ENCODE data around the gene IYD. TPM values are rescaled to one million over a fixed set of nuclear protein-coding genes. Genes with fewer than 3 reads are reported as not detected.

The IYD gene
- not detected for total RNA-seq

DNA sequence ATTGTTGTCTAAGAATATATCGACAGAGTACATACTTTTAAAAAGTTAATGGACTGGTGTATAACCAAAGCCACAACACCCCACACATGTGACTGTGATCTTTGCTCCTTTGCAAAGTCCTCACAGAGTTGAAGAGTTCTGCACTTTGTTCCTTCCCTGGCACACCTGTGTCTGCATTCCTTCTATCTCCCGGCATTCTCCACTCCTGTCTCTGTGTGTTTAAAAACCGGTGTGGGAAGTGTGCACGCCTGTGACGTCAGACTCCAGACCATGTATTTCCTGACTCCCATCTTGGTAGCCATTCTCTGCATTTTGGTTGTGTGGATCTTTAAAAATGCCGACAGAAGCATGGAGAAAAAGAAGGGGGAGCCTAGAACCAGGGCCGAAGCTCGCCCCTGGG is at the start of gene IYD:
IYD (plus strand) TSS at position 251 of the 400 bp plus-strand sequence; CDS start at position 271, 20 bp downstream.
- Mint-ChIP-seq H3K27ac (no peak within 1 kb of the TSS), H3K36me3 (ENCODE audit: low read depth) (no peaks in the 10 kb centered on the region), H3K4me3 (no peak within 1 kb of the TSS), H3K9me3 (no peaks in the 10 kb centered on the region), H3K4me1 (no peaks in the 10 kb centered on the region), H3K27me3 (peaks cover 9% of the 10 kb centered on the region)
- no peak for ATAC-seq (replicated peaks)

DNA sequence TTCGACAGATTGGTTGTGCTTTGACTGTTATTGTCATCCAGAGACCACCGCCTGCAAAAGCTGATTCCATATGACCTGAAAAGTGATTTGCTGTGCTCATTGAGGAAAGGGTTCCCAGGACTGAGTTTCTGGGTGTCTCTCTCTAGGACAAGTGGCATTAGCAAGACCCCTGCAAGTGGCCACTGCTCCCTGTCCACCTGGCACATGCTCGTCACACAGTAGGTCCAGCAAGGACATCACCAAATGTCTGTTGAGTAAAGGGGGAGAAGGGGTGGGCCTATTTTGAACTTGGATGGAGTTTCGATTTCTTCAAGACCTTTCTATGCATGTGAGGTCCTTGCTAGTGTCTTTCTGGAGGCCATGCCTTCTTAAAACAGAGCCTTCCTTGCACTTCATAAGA is 48.9 kb upstream of the IYD start:
- Mint-ChIP-seq H3K4me3 (no peak overlapping the region), H3K27ac (no peak overlapping the region), H3K9me3 (no peaks in the 10 kb centered on the region), H3K4me1 (no peaks in the 10 kb centered on the region), H3K36me3 (ENCODE audit: low read depth) (no peaks in the 10 kb centered on the region), H3K27me3 (peaks cover 5% of the 10 kb centered on the region)
- ATAC-seq (replicated peaks), result no peak

GRCh38 chr6:150320442-150320841 is 48.4 kb upstream of the IYD start:
- no peaks in the 10 kb centered on the region for H3K9me3 Mint-ChIP-seq

GRCh38 chr6:150322466-150322871 is 46.3 kb upstream of the IYD start:
- Mint-ChIP-seq H3K36me3 (ENCODE audit: low read depth) (no peaks in the 10 kb centered on the region), H3K4me1 (no peaks in the 10 kb centered on the region), H3K4me3 (no peak overlapping the region), H3K27me3 (peaks cover 5% of the 10 kb centered on the region), H3K27ac (no peak overlapping the region), H3K9me3 (no peaks in the 10 kb centered on the region)
- no peak for ATAC-seq (replicated peaks)

More at GRCh38 chr6:150320442-150320841, 48.4 kb upstream of the IYD start:
- ATAC-seq (replicated peaks), result no peak
- H3K36me3 Mint-ChIP-seq (ENCODE audit: low read depth), result no peaks in the 10 kb centered on the region
- H3K27me3 Mint-ChIP-seq, result peaks cover 5% of the 10 kb centered on the region
- no peaks in the 10 kb centered on the region for H3K4me1 Mint-ChIP-seq
- H3K27ac Mint-ChIP-seq, result no peak overlapping the region
- no peak overlapping the region for H3K4me3 Mint-ChIP-seq

DNA sequence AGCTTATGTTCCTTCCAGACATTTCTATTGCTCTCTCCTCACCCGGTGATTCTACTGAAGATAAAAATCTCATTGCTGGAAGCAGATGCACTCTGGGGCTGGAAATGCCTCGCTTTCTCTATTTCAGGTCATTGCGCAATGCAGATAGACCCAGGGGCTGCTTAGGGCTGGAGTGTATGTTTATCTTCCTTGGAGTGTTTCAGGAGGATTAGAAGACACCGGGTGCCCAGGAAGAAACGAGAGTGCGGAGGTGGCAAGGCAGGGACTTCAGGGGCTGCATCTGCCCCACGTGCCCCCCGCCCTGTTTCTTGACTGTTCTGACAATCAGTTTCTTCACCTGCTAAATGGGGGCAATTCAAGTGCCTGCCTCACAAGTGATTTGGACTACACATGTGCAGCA is 45.6 kb upstream of the IYD start:
- ATAC-seq (replicated peaks), result no peak
- no peak overlapping the region for H3K4me3 Mint-ChIP-seq
- H3K27ac Mint-ChIP-seq, result no peak overlapping the region
- H3K36me3 Mint-ChIP-seq (ENCODE audit: low read depth), result no peaks in the 10 kb centered on the region
- no peaks in the 10 kb centered on the region for H3K4me1 Mint-ChIP-seq
- peaks cover 5% of the 10 kb centered on the region for H3K27me3 Mint-ChIP-seq
- no peaks in the 10 kb centered on the region for H3K9me3 Mint-ChIP-seq

DNA sequence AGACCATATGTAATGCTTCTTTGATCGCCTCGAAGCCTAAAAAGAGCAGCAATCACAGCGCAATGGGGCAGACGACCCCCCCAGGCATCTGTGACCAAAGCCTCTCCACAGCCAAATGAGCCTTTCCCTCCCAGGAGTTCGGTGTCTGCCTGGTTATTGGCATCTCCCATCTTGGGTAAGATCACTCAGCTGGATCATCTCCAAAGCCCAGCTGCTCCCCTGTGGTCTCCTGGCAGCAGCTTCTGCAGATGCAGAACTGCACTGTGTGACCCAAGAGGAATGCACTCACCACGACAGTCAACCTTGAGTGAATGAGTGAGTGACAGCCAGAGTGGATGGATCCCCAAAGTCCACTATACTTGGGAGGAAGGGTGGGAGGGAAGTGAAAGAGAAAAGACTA is 44.8 kb upstream of the IYD start:
- Mint-ChIP-seq H3K27ac (no peak overlapping the region), H3K36me3 (ENCODE audit: low read depth) (no peaks in the 10 kb centered on the region), H3K27me3 (peaks cover 5% of the 10 kb centered on the region), H3K4me1 (no peaks in the 10 kb centered on the region), H3K9me3 (no peaks in the 10 kb centered on the region), H3K4me3 (no peak overlapping the region)
- no peak for ATAC-seq (replicated peaks)

DNA sequence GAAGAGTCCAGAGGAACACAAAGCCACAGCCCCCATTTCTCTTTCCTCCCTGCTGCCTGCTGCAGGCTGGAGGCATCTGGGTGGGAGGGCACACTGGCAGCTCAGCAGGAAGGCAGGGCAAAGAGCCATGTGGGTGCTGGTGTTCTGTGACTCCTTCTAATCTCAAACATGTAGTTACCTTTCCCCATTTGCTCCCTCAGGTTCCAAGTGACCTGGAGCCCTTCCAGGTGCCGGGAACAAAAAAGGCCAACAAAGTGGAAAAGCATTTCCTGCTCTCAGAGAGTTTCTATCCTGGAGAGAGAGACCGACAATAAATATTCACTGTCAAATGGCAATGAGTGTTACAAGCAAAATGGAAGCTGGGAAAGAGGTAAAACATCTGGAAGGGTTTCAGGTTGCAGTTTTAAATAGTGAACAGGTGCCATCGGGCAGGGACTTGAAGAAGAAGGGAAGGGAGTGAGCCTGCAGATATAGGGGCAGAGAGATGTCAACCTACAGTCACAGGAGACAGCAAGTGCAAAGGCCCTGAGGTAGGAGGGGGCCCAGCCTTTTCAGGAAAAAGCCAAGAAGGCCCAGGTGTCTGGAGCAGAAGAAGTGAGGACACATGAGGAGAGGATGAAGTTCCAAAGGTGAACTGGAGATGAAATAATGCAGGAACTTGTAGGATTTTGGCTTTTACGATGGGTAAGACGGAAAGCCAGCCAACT is 43.6 kb upstream of the IYD start:
- ATAC-seq (replicated peaks), result no peak
- no peaks in the 10 kb centered on the region for H3K36me3 Mint-ChIP-seq (ENCODE audit: low read depth)
- no peak overlapping the region for H3K27ac Mint-ChIP-seq
- H3K4me1 Mint-ChIP-seq, result no peaks in the 10 kb centered on the region
- H3K27me3 Mint-ChIP-seq, result peaks cover 5% of the 10 kb centered on the region
- H3K4me3 Mint-ChIP-seq, result no peak overlapping the region
- H3K9me3 Mint-ChIP-seq, result no peaks in the 10 kb centered on the region

GRCh38 chr6:150327117-150327774 is 41.6 kb upstream of the IYD start:
- Mint-ChIP-seq H3K27me3 (no peaks in the 10 kb centered on the region), H3K36me3 (ENCODE audit: low read depth) (no peaks in the 10 kb centered on the region), H3K4me3 (no peak overlapping the region), H3K9me3 (no peaks in the 10 kb centered on the region), H3K4me1 (no peaks in the 10 kb centered on the region), H3K27ac (no peak overlapping the region)
- ATAC-seq (replicated peaks), result no peak

- Mint-ChIP-seq H3K27me3 (peaks cover 7% of the 10 kb centered on the region), H3K36me3 (ENCODE audit: low read depth) (no peaks in the 10 kb centered on the region), H3K9me3 (no peaks in the 10 kb centered on the region), H3K27ac (no peak overlapping the region), H3K4me1 (no peaks in the 10 kb centered on the region), H3K4me3 (no peak overlapping the region)
- ATAC-seq (replicated peaks), result no peak
These were observed 39.9 kb upstream of the IYD start for GRCh38 chr6:150328744-150329405.

DNA sequence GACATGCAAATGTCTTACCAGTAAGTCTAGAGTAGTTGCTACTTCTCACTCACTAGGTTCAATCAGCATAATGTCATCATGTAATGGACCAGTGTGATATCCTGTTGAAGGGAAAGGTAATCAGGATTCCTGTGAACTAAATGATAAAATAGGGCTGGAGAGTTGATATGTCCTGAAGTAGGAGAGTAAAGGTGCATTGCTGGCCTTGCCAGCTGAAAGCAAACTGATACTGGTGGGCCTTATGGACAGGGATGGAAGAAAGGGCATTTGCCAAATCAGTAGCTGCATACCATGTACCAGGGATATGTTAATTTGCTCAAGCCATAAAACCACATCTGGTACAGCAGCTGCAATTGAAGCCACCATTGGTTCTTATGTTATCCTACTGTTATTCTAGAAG is 37.5 kb upstream of the IYD start:
- Mint-ChIP-seq H3K27me3 (peaks cover 9% of the 10 kb centered on the region), H3K4me1 (no peaks in the 10 kb centered on the region), H3K9me3 (no peaks in the 10 kb centered on the region), H3K4me3 (no peak overlapping the region), H3K27ac (no peak overlapping the region), H3K36me3 (ENCODE audit: low read depth) (no peaks in the 10 kb centered on the region)
- ATAC-seq (replicated peaks), result no peak

DNA sequence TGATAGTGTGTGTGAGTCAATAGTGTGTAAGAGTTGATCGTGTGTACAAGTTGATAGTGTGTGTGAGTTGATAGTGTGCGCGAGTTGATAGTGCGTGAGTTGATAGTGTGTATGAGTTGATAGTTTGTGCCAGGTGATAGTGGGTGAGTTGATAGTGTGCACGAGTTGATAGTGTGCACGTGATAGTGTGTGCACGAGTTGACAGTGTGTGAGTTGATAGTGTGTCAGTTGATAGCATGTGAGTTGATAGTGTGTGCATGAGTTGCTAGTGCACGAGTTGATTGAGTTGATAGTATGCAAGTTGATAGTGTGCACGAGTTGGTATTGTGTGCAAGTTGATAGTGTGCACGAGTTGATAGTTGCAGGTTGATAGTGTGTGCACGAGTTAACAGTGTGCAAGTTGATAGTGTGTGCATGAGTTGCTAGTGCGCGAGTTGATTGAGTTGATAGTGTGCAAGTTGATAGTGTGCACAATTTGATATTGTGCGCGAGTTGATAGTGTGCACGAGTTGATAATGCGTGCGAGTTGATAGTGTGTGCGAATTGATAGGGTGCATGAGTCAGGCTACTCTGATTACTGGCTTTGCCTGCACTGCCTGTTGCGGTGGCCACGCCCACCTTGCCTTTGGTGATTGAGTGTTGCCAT is 35.8 kb upstream of the IYD start:
- H3K27me3 Mint-ChIP-seq, result peaks cover 9% of the 10 kb centered on the region
- no peak for ATAC-seq (replicated peaks)
- H3K36me3 Mint-ChIP-seq (ENCODE audit: low read depth), result no peaks in the 10 kb centered on the region
- H3K9me3 Mint-ChIP-seq, result no peaks in the 10 kb centered on the region
- no peak overlapping the region for H3K4me3 Mint-ChIP-seq
- no peaks in the 10 kb centered on the region for H3K4me1 Mint-ChIP-seq
- no peak overlapping the region for H3K27ac Mint-ChIP-seq

DNA sequence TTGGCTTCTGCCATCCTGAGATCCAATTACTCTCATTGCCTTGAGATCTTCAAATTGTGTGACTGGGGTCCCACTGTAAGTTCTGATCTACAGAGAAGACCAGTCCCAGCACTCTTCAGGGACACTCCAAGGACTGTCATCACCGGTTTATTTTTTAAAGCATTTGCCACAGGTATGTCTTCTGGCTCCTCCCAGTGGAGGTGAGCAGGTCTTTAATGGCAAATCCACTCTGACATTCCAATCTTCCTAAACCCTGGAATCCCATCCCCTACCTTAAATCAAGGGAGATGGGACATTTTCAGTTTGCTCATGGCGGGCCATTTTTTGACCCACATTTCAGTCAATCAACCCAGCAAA is 35.2 kb upstream of the IYD start:
- Mint-ChIP-seq H3K36me3 (ENCODE audit: low read depth) (no peaks in the 10 kb centered on the region), H3K27ac (no peak overlapping the region), H3K9me3 (no peaks in the 10 kb centered on the region), H3K27me3 (peaks cover 9% of the 10 kb centered on the region), H3K4me3 (no peak overlapping the region), H3K4me1 (no peaks in the 10 kb centered on the region)
- no peak for ATAC-seq (replicated peaks)

- no peaks in the 10 kb centered on the region for H3K4me1 Mint-ChIP-seq
These were observed 33.7 kb upstream of the IYD start for GRCh38 chr6:150334790-150335783.

GRCh38 chr6:150336299-150336698 is 32.5 kb upstream of the IYD start:
- Mint-ChIP-seq H3K4me3 (no peak overlapping the region), H3K27ac (no peak overlapping the region), H3K4me1 (no peaks in the 10 kb centered on the region), H3K36me3 (ENCODE audit: low read depth) (no peaks in the 10 kb centered on the region), H3K27me3 (peaks cover 9% of the 10 kb centered on the region), H3K9me3 (no peaks in the 10 kb centered on the region)
- ATAC-seq (replicated peaks), result peak; percentile 82

More at GRCh38 chr6:150334790-150335783, 33.7 kb upstream of the IYD start:
- Mint-ChIP-seq H3K36me3 (ENCODE audit: low read depth) (no peaks in the 10 kb centered on the region), H3K27ac (no peak overlapping the region), H3K9me3 (no peaks in the 10 kb centered on the region), H3K4me3 (no peak overlapping the region), H3K27me3 (peaks cover 9% of the 10 kb centered on the region)
- no peak for ATAC-seq (replicated peaks)
